ENCODE results near the gene SNX11.

SNX11 gene

DNA sequence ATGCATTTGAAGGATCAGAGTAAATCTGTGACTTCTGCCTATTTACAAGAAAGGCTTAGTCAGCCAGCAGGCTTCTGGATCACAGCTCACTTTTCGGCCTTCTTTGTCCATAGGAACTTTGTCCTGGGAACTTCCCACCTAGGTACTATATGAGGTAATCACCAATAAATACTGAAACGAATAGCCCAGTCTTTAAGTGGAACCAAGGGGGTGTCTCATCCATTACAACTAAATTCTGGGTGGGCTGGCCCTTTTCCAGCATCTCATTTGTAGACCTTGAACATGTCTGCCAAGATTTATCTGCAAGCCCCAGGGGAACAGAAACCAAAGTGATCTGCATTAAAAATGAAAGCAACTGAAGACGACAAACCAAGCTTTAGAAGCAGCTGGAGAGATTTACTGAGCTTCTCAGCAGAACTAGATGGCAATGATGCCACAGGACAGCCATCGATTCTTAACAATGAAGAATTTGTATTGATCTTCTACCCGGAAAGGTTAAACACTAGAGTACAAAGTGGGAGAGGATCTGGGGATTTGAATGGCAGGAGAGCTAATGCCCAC is 55.5 kb downstream of the SNX11 start:
- DNase-seq = no peak

DNA sequence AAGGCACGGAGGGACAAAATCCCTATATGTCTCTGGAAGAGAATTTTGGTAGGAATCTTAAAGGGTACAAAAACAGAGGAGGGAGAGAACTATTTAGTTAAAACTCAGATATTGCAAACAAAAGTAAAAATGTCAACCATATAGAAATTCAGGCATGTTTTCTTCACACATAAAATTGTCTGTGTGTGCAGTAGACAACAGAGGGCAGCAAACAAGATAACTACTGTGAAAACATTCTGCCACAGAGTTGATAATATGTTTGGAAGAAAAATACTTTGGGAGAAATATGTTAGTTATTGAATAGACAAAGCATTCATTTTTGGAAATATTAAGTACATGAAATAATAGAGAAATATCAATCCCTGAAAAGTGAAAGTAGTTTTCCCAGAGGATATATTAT is 56.2 kb downstream of the SNX11 start:
- no peak for DNase-seq

DNA sequence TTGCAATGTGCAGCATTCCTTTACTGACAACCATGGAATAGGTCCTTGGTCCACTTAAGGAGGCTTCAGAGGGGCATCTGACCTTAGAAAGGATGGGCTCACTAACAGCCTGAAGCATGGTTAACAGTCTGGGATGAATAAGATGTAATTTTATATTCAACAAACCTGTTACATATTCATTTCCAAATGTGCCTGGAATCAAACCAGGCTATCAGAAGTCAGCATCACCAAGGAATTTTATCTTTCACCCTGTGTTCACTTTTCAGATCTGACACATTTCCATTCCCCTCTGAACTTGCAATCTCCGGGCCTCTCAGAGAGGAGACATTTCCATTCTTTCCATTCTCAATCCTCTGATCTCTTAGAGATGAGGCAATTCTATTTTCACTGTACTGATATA is 62.4 kb downstream of the SNX11 start:
- no peak for DNase-seq
